Coronary artery (tissue), 2 donors: ENCODE results near the gene CHKB.
A peak's percentile ranks its signal among the peaks of the same experiment; 100 is the strongest.
"Not testable (repeated sequence)": the region's sequence is repeated elsewhere in the genome, so short reads cannot be mapped to it uniquely, and the experiment has no call there.

Experiments used
- DNase-seq: peaks from one replicate; pipeline ENCODE4 v3.0.0-alpha.2; 2017; ENCODE audit warnings: low spot score
- H3K27ac ChIP-seq, 2 donors: fragments of 200-600 bp; sonication (generic); one replicate each; pipeline ENCODE4 v1.5.1; 2016 to 2019
- H3K4me3 ChIP-seq: fragments of 200-600 bp; sonication (generic); 2 replicates; pipeline ENCODE4 v1.5.1; 2016; ENCODE audit warnings: mild to moderate bottlenecking, moderate library complexity
- CTCF ChIP-seq: fragments of 200-600 bp; sonication (generic); IDR thresholded peaks from one replicate; pipeline ENCODE4 v1.5.1; 2019; ENCODE audit warnings: antibody characterized with exemption

Gene CHKB

DNA sequence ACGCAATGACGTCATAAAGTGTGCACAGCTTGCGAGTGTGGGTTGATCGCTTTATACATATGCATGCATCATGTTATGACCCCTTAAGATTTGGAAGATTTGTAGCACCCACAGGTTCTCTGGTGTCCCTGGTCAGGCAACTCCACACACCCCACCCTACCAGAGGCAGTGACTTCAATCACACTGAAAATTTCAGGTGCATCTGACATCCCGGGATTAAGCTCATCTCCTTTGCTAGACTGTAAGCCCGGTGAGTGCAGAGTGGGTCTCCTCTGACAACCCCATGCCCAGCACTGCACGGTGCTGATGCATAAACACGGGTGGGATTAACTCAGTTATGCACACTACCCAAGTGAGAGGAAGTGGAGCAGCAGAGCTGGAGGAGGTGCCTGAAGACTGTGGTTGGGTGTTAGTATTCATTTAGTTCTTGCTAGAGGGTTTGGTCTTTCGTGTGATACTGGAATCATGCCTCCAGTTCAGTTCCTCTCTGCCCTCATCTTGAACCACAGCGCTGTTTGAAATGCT lies 38.8 kb upstream of the CHKB start:
- Histone ChIP-seq H3K4me3 (no peak overlapping the region), H3K27ac (no peak overlapping the region)
- no peak for DNase-seq
- no peak for TF ChIP-seq CTCF

GRCh38 chr22:50620593-50621355 lies 38.1 kb upstream of the CHKB start:
- no peak overlapping the region for H3K27ac ChIP-seq
- peak; percentile 77 for TF ChIP-seq CTCF
- no peak for DNase-seq
- peak overlapping the region; percentile 59 for H3K4me3 ChIP-seq

DNA sequence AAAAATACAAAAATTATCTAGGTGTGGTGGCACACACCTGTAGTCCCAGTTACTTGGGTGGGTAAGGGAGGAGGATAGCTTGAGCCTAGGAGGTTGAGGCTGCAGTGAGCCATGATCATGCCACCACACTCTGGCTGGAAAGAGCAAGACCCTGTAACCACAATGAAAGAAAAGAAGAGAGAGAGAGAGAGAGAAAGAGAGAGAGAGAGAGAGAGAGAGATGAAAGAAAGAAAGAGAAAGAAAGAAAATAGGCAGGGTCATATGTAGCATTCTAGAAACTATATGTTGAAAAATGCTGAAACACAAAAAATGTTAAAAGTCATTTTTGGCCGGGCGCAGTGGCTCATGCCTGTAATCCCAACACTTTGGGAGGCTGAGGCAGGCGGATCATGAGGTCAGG lies 31.6 kb upstream of the CHKB start:
- not testable (repeated sequence) for H3K4me3 ChIP-seq, H3K27ac ChIP-seq, DNase-seq

GRCh38 chr22:50613291-50613981 lies 30.8 kb upstream of the CHKB start:
- Histone ChIP-seq H3K4me3 (no peak overlapping the region), H3K27ac (no peak overlapping the region)
- TF ChIP-seq CTCF: no peak
- no peak for DNase-seq

- Histone ChIP-seq H3K27ac (no peak overlapping the region), H3K4me3 (no peak overlapping the region)
- no peak for TF ChIP-seq CTCF
- no peak for DNase-seq
These were observed 30.0 kb upstream of the CHKB start for GRCh38 chr22:50612528-50613221.

- no peak for DNase-seq
- no peak for TF ChIP-seq CTCF
- H3K27ac ChIP-seq: no peak overlapping the region
- H3K4me3 ChIP-seq: no peak overlapping the region
These were observed 29.5 kb upstream of the CHKB start for GRCh38 chr22:50612168-50612527.

- H3K27ac ChIP-seq: no peak overlapping the region
- TF ChIP-seq CTCF: no peak
- no peak for DNase-seq
- no peak overlapping the region for H3K4me3 ChIP-seq
These were observed 28.9 kb upstream of the CHKB start for GRCh38 chr22:50611341-50612060.
